Common myeloid progenitor, CD34-positive (primary cell): ENCODE data around the gene KANSL3.
A peak's percentile ranks its signal among the peaks of the same experiment; 100 is the strongest.

Source experiments
- CTCF ChIA-PET: fragments of 350-600 bp; sonication (Branson Sonifier 250); formaldehyde crosslinking; loops from one replicate; lab custom pipeline; 2021; ENCODE audit warnings: antibody characterized with exemption; lab: Charles Lee
- POLR2A ChIA-PET: fragments of 350-600 bp; sonication (Branson Sonifier 250); formaldehyde crosslinking; loops from one replicate; lab custom pipeline; 2021; ENCODE audit warnings: antibody characterized with exemption; lab: Charles Lee
- DNase-seq, 3 donors: peaks; one replicate each; pipeline versions ENCODE4 v3.0.0 to v3.0.0-alpha.2; 2013
- H3K27ac ChIP-seq, 2 experiments: 1 replicate in 1 of 2; 2 replicates in 1 of 2; pipeline ENCODE4 v1.7.0; 2013; ENCODE audit warnings: inconsistent platforms in 2 of 2, low read length in 2 of 2, mild to moderate bottlenecking in 2 of 2, low read depth in 1 of 2, moderate library complexity in 1 of 2; ENCODE audit not compliant: severe bottlenecking in 2 of 2, insufficient read depth in 1 of 2, poor library complexity in 1 of 2
- H3K27me3 ChIP-seq, 5 experiments: replicated peaks in 2 of 5; 1 replicate in 3 of 5; 2 replicates in 2 of 5; pipeline versions ENCODE4 v1.6.1 to v1.7.0; 2013; ENCODE audit warnings: low read length in 4 of 5, mild to moderate bottlenecking in 2 of 5, moderate library complexity in 2 of 5, inconsistent platforms in 1 of 5; ENCODE audit not compliant: insufficient read depth in 5 of 5, control insufficient read depth in 4 of 5
- H3K36me3 ChIP-seq, 4 experiments: 1 replicate in 2 of 4; 2 replicates in 2 of 4; pipeline versions ENCODE4 v1.6.1 to v1.7.0; 2013; ENCODE audit warnings: low read length in 3 of 4, control low read depth in 1 of 4, mild to moderate bottlenecking in 1 of 4; ENCODE audit not compliant: control insufficient read depth in 4 of 4, insufficient read depth in 4 of 4
- H3K4me1 ChIP-seq, 4 experiments: 1 replicate in 3 of 4; 2 replicates in 1 of 4; pipeline versions ENCODE4 v1.6.1 to v1.7.1; 2013; ENCODE audit warnings: low read length in 3 of 4, mild to moderate bottlenecking in 3 of 4, control low read depth in 1 of 4, inconsistent platforms in 1 of 4, moderate library complexity in 1 of 4; ENCODE audit not compliant: control insufficient read depth in 4 of 4, insufficient read depth in 4 of 4; ENCODE audit errors: control extremely low read depth in 1 of 4
- H3K4me3 ChIP-seq, 7 experiments: 1 replicate in 4 of 7; 2 replicates in 3 of 7; pipeline versions ENCODE4 v1.5.1 to v1.7.0; 2013; ENCODE audit warnings: mild to moderate bottlenecking in 7 of 7, low read length in 6 of 7, moderate library complexity in 6 of 7, inconsistent platforms in 2 of 7, low read depth in 2 of 7, control low read depth in 1 of 7; ENCODE audit not compliant: insufficient read depth in 4 of 7, control insufficient read depth in 1 of 7; ENCODE audit errors: extremely low read depth in 1 of 7
- H3K9me3 ChIP-seq, 5 experiments: 1 replicate in 4 of 5; 2 replicates in 1 of 5; pipeline versions ENCODE4 v1.6.1 to v1.7.1; 2013; ENCODE audit warnings: low read length in 4 of 5, mild to moderate bottlenecking in 2 of 5, inconsistent platforms in 1 of 5, low read depth in 1 of 5, moderate library complexity in 1 of 5; ENCODE audit not compliant: control insufficient read depth in 4 of 5, insufficient read depth in 2 of 5; ENCODE audit errors: control extremely low read depth in 1 of 5
- WGBS: methylation state at CpG from one replicate; pipeline ENCODE4 v1.1.5; 2013; ENCODE audit not compliant: insufficient coverage; 5-methylcytosine and 5-hydroxymethylcytosine counted together

The KANSL3 gene

GRCh38 chr2:96608469-96609455 lies 29.4 kb downstream of the KANSL3 start:
- CTCF ChIA-PET: interaction anchor here (3.0 kb wide), 1 partner anchor 7 kb away, joined by 13 read pairs; no protein-coding TSS in a partner anchor
- POLR2A ChIA-PET: no interaction called here
- no peaks in the 10 kb centered on the region for H3K4me1 ChIP-seq
- H3K9me3 ChIP-seq: no peaks in the 10 kb centered on the region
- no peak overlapping the region for H3K27ac ChIP-seq
- H3K4me3 ChIP-seq: no peak overlapping the region
- WGBS: 98% methylated on average over 11 of the region's 13 CpGs
- H3K27me3 ChIP-seq: no peaks in the 10 kb centered on the region
- peaks cover 37 to 96% (median 81%) of the 10 kb centered on the region in 4 experiments for H3K36me3 ChIP-seq
- no peak for DNase-seq

- peak in 2 of 3 donors; percentile 45 to 51 for DNase-seq
- Histone ChIP-seq H3K27ac (no peak overlapping the region), H3K36me3 (peaks cover 38 to 93% (median 75%) of the 10 kb centered on the region in 4 experiments), H3K27me3 (no peaks in the 10 kb centered on the region), H3K9me3 (no peaks in the 10 kb centered on the region), H3K4me3 (no peak overlapping the region), H3K4me1 (peaks cover 0 to 10% (median 9%) of the 10 kb centered on the region in 4 experiments)
- ChIA-PET POLR2A (interaction anchor here (0.7 kb wide), 1 partner anchor 10 kb away, joined by 4 read pairs; no protein-coding TSS in a partner anchor), CTCF (interaction anchor here (0.8 to 2.3 kb wide), 10 partner anchors 10 to 159 kb away, joined by 3 to 10 read pairs (median 4); partner anchors contain the start of genes FER1L5 and KANSL3)
- 100% methylated on average over 1 of the region's 2 CpGs for WGBS
Observed at GRCh38 chr2:96604104-96604503, 34.0 kb downstream of the KANSL3 start.

GRCh38 chr2:96602330-96602823 lies 35.7 kb downstream of the KANSL3 start:
- H3K9me3 ChIP-seq: no peaks in the 10 kb centered on the region
- WGBS: 100% methylated on average over 2 of the region's 2 CpGs
- H3K4me1 ChIP-seq: peaks cover 0 to 10% (median 9%) of the 10 kb centered on the region in 4 experiments
- DNase-seq: peak in 2 of 3 donors; percentile 13 to 17
- ChIA-PET POLR2A (interaction anchor here (0.6 kb wide), 1 partner anchor 128 kb away, joined by 4 read pairs; no protein-coding TSS in a partner anchor), CTCF (interaction anchor here (0.6 to 1.9 kb wide), 6 partner anchors 8 to 191 kb away, joined by 3 to 13 read pairs (median 3); no protein-coding TSS in a partner anchor)
- H3K36me3 ChIP-seq: peaks cover 32 to 85% (median 66%) of the 10 kb centered on the region in 4 experiments
- H3K27me3 ChIP-seq: no peaks in the 10 kb centered on the region
- no peak overlapping the region for H3K4me3 ChIP-seq
- peak overlapping the region in 1 of 2 experiments; percentile 28 for H3K27ac ChIP-seq

GRCh38 chr2:96601382-96602292 lies 36.5 kb downstream of the KANSL3 start:
- H3K36me3 ChIP-seq: peaks cover 27 to 82% (median 64%) of the 10 kb centered on the region in 4 experiments
- no peaks in the 10 kb centered on the region for H3K9me3 ChIP-seq
- ChIA-PET POLR2A (interaction anchor here (0.6 kb wide), 1 partner anchor 127 kb away, joined by 4 read pairs; no protein-coding TSS in a partner anchor), CTCF (interaction anchor here (0.6 to 1.9 kb wide), 6 partner anchors 8 to 191 kb away, joined by 3 to 13 read pairs (median 4); no protein-coding TSS in a partner anchor)
- H3K4me3 ChIP-seq: no peak overlapping the region
- H3K4me1 ChIP-seq: peaks cover 0 to 10% (median 9%) of the 10 kb centered on the region in 4 experiments
- DNase-seq: peak in 2 of 3 donors; percentile 19 to 27
- H3K27me3 ChIP-seq: no peaks in the 10 kb centered on the region
- peak overlapping the region in 1 of 2 experiments; percentile 28 for H3K27ac ChIP-seq
- 94% methylated on average over 7 of the region's 8 CpGs for WGBS

- no CpG with 5 or more reads among the region's 2 CpGs for WGBS
- DNase-seq: no peak
- Histone ChIP-seq H3K9me3 (no peaks in the 10 kb centered on the region), H3K27ac (no peak overlapping the region), H3K4me3 (no peak overlapping the region), H3K27me3 (no peaks in the 10 kb centered on the region), H3K4me1 (peaks cover 0 to 15% (median 12%) of the 10 kb centered on the region in 4 experiments), H3K36me3 (peaks cover 18 to 81% (median 64%) of the 10 kb centered on the region in 4 experiments)
- CTCF ChIA-PET: interaction anchor here (1.3 kb wide), 1 partner anchor 48 kb away, joined by 3 read pairs; no protein-coding TSS in a partner anchor
- POLR2A ChIA-PET: no interaction called here
Observed at GRCh38 chr2:96599941-96600340, 38.2 kb downstream of the KANSL3 start.

GRCh38 chr2:96596596-96596995 lies 41.5 kb downstream of the KANSL3 start:
- ChIA-PET CTCF (no interaction called here), POLR2A (interaction anchor here (0.7 kb wide), 1 partner anchor 256 kb away, joined by 4 read pairs; no protein-coding TSS in a partner anchor)
- Histone ChIP-seq H3K4me1 (peaks cover 0 to 23% (median 12%) of the 10 kb centered on the region in 4 experiments), H3K4me3 (no peak overlapping the region), H3K27ac (no peak overlapping the region), H3K36me3 (peaks cover 21 to 78% (median 56%) of the 10 kb centered on the region in 4 experiments), H3K27me3 (no peaks in the 10 kb centered on the region), H3K9me3 (no peaks in the 10 kb centered on the region)
- DNase-seq: no peak
